HG02981 (cell line): ENCODE measurements around the gene MUC2.

ENCODE experiments used
- ATAC-seq: cut with Tn5 transposase; IDR thresholded peaks from one replicate; pipeline ENCODE4 v1.9.1; 2021; ENCODE audit warnings: mild to moderate bottlenecking, moderate library complexity; ENCODE audit not compliant: unreplicated experiment

MUC2 gene

GRCh38 chr11:1070594-1071462, 3.8 kb upstream of the MUC2 start:
- ATAC-seq: no peak

GRCh38 chr11:1071571-1072115, 3.0 kb upstream of the MUC2 start:
- no peak for ATAC-seq

GRCh38 chr11:1072116-1072820, 2.4 kb upstream of the MUC2 start:
- no peak for ATAC-seq

GRCh38 chr11:1072821-1073231, 1.8 kb upstream of the MUC2 start:
- no peak for ATAC-seq

- no peak for ATAC-seq
Observed at GRCh38 chr11:1073261-1073724, 1.4 kb upstream of the MUC2 start.

GRCh38 chr11:1073851-1074243, 827 bp upstream of the MUC2 start:
- no peak for ATAC-seq

- no peak for ATAC-seq
Observed at GRCh38 chr11:1075341-1075911, 752 bp downstream of the MUC2 start.

GRCh38 chr11:1076061-1076665, 1.5 kb downstream of the MUC2 start:
- no peak for ATAC-seq

- no peak for ATAC-seq
Observed at GRCh38 chr11:1077033-1077416, 2.4 kb downstream of the MUC2 start.

- ATAC-seq: no peak
Observed at GRCh38 chr11:1077417-1078119, 2.9 kb downstream of the MUC2 start.

GRCh38 chr11:1078191-1078601, 3.5 kb downstream of the MUC2 start:
- ATAC-seq: no peak

- ATAC-seq: no peak
Observed at GRCh38 chr11:1081601-1082311, 7.1 kb downstream of the MUC2 start.

GRCh38 chr11:1082346-1082727, 7.7 kb downstream of the MUC2 start:
- ATAC-seq: no peak

GRCh38 chr11:1082728-1083620, 8.3 kb downstream of the MUC2 start:
- no peak for ATAC-seq

GRCh38 chr11:1083621-1084551, 9.2 kb downstream of the MUC2 start:
- ATAC-seq: no peak

GRCh38 chr11:1084561-1085439, 10.1 kb downstream of the MUC2 start:
- ATAC-seq: no peak
